Amniotic epithelial cell (primary cell): ENCODE results near the gene CREM.
A peak's percentile ranks its signal among the peaks of the same experiment; 100 is the strongest.
"Not testable (repeated sequence)": the region's sequence is repeated elsewhere in the genome, so short reads cannot be mapped to it uniquely, and the experiment has no call there.

Source experiments
- DNase-seq: peaks from one replicate; pipeline ENCODE4 v3.0.0-alpha.2; 2010; ENCODE audit warnings: low read depth

CREM gene

DNA sequence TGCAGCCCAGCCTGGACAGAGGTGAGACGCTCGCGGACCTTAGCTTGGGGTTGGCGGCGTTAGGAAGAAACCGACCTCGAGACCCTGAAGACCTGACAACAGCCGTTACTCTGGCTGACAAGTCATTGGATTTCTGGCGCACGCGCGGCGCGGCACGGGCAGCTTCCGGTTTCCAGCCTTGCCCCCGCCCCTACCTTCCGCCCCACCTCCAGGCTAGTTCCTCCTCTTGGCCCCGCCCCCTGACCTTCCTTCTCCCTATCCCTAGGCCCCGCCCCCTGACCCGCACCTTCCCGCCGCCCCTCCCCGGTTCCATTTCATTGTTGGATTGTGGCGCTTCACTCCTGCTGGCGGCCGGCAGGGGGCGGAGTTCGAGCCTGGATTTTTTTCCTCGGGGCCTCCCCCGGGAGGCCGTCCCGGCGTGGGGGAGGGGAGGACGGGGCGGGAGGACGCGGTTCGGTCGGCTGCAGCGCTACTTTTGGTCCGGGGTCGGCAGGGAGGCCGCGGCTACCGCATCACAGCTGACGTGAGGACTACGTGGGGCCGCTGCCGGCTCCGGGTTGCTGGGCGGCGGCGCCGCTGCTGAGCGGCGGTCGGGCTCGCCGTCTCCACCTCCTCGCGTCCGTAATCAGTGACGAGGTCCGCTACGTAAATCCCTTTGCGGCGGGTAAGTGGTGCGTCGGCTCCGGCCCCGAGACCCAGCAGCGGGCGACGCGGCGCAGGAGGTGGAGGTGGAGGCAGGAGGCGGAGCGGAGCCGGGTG is at the start of gene CREM:
CREM (plus strand) TSS at position 317 of the 759 bp plus-strand sequence. CDS start 10,990 bp downstream, outside the sequence.
- peak; percentile 95 for DNase-seq

DNA sequence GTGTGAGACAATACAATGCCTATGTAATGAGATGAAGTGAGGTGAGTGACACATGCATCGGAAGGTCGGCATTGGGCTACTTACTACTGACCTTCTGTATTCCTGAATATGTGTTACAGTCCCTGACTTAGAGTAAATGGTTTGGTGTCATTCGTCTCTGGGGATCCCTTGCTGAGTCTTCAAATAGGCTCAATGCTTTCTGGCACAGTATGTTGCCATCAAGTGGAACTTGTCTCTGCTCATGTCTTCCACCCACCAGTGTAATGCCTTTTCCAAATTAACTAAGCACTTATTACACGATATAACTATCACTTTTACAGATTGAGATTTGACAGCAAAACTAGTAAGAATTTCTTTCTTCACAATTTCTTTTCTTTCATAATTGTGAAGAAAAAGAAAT is 47.4 kb upstream of the CREM start:
- DNase-seq = no peak

DNA sequence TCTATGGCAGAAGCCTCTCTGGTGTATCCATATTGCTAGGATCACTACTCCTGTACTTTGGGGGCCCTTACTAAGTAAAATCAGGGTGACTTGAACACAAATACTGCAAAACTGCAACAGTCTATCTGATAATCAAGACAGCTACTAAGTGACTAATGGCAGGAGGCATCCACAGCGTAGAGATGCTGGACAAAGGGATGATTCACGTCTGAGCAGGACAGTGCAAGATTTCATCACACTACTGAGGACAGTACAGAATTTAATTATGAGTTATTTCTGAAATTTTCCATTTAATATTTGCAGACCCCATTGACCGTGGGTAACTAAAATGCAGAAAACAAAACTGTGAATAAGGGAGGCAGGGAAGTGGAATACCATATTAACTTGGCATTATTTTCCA is 46.9 kb upstream of the CREM start:
- peak; percentile 87 for DNase-seq

DNA sequence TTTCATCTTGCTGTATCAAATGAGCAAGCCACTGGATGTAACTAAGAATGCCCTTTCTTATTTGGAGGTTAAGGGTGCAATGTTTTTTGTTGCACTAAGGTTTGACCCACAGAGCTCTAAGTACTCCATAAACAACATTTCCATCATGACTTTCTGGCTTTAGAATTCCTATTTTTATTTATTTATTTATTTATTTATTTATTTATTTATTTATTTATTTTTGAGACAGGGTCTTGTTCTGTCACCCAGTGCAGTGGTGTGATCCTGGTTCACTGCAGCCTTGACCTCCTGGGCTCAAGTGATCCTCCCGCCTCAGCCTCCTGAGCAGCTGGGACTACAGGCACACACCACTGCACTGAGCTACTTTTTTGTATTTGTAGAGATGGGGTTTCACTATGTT is 46.4 kb upstream of the CREM start:
- DNase-seq = not testable (repeated sequence)

DNA sequence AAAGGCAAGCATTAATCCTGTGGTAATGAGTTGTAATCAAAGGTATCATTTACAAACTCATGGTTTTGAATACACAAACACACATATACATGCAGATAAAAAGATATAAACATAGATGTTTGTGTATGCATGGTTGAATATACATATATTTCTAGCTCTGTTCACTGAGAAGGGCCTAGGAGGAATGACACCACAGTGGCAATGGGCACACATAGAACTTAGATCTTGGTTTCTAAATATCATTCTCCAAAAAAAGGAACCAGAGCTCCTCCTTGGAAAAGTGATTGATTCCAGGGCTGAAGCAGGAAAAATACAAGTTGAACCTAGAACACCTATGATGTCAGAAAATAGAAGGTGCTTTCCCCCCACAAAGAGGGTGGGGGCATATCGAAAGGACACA is 43.4 kb upstream of the CREM start:
- DNase-seq = no peak

DNA sequence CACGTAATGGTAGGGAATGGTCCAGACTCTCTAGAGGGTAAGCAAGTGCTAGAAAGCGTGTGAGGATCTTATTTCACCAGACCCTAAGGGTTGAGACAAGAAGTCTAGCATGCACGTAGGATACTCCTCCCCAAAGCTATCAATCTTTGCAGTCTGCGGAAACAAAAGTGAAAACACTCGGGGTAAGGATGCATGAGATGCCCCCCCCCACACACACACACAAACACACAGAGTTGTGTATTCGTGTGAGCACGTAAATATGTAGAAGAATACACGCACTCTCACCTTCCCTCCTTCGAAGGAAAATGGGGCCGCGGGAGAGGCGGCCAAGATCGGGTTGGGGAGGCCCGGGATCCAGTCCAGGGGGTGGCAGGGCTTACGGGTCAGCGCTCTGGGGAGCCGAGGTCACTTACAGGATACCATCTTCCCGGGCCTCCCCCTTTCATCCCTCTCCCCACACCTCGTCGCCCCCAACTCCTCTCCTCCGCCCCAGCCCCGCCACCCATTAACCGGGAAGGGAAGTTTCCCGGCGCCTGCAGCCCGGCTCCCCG is 37.0 kb upstream of the CREM start:
- peak; percentile 55 for DNase-seq

DNA sequence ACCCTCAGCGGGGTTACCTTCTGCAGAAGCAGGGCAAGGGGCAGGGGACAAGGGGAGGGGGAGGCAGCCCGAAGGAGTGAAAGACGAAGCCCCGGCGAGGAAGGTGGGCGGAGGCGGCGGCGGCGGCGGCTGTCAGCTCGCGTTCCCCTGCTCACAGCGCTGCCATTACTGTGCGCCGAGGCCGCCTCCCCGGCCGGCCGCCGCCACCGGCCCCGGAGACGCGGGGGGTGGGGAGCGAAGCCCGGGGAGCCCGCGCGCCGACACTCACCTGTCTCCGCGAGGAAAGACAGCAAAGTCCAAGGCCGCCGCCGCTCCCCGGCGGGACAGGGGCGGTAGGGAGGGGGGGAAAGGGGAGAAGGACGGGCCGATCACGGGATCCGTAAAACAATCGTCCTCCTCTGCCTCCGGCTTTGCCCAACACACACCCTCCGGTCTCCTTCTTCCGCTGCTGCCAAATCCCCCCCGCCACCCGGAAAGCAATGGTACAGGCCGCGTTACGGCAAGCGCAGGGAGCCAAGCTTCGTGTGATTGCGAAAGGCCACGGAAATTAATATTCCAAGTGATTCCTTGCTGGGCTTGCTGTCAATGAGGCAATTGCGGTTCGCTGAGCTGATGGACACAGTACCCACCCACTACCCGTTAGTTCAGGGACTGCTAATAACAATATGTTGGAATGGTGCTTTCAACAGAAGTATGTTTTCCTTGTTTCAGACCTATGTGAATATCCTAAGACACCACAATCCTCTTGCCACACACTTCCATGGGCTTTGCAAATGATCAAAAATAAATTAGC is 36.3 kb upstream of the CREM start, which contains the start of gene CUL2:
CUL2 (minus strand) TSS at position 180 of the 793 bp plus-strand sequence. CDS start 19,024 bp downstream, outside the sequence.
- peak; percentile 96 for DNase-seq

DNA sequence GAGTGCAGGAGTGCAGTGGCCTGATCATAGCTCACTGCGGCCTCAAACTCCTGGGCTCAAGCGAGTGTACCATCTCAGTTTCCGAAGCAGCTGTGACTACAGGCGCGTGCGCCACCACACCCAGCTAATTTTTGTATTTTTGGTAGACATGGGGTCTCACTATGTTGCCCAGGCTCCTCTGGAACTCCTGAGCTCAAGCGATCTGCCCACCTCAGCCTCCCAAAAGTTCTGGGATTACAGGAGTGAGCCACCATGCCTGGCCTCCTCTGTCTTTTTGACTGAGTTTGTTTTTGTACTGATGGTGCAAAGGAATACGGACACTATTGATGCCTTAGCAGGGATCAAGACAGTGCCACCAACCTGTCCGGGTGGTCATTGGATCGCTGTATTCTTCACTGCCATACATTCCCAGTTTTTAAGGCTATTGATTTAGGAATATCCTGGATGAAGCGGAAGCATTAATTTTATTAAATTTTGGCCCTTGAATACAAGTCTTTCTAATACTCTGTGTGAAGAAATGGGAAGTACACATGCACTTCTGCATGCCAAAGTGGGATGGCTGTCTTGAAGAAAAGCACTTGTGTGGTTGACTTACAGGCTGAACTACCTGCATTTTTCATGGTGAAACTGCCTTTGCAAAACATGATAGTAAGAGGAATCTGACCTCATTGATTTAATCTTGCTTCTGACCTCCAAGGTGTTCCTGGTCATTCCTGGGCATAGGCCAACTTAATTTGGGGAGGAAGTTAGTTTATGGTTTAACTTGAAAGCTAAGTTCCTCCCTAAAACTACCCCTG is 34.5 kb upstream of the CREM start:
- DNase-seq = no peak

DNA sequence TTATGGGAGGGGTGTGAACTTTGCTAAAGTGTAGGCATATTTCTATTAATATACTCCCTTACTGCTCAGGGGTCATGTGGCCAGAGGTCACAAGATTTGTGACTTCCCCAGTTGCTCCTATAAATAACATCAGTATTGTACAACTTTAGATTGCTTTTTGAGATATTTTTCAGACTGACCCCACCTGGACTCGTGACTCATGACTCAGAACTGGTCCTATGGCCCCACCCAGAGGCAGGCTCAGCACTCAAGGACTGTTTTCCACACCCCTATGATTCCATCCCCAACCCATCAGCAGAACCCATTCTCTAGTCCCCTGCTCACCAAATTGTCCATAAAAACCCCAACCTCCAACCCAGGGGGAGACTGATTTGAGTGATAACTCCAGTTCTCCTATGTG is 33.8 kb upstream of the CREM start:
- DNase-seq = no peak

DNA sequence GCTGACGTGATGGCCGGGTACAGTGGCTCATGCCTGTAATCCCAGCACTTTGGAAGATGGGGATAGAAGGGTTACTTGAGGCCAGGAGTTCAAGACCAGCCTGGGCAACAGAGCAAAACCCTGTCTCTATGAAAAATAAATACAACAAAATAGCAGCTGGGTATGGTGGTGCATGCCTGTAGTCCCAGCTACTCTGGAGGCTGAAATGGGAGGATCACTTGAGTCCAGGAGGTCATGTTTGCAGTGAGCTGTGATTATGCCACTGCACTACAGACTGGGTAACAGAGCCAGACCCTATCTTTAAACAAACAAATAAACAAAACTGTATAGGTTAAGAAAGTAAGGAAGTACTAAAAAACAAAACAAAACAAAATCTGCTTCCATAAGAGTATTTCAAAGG is 30.3 kb upstream of the CREM start:
- DNase-seq = no peak

DNA sequence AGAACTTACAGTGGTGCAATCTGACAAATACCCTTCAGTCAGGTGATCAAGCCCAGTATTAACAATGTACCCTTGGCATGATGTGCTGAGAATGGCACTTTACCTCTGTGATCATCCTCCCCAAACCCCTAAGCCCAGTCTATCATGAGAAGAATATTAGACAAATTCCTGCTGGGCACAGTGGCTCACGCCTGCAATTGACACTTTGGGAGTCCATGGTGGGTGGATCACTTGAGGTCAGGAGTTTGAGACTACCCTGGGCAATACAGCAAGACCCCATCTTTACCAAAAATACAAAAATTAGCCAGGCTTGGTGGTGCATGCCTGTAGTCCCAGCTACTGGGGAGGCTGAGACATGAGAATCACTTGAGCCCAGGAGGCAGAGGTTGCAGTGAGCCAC is 29.1 kb upstream of the CREM start:
- DNase-seq = no peak

DNA sequence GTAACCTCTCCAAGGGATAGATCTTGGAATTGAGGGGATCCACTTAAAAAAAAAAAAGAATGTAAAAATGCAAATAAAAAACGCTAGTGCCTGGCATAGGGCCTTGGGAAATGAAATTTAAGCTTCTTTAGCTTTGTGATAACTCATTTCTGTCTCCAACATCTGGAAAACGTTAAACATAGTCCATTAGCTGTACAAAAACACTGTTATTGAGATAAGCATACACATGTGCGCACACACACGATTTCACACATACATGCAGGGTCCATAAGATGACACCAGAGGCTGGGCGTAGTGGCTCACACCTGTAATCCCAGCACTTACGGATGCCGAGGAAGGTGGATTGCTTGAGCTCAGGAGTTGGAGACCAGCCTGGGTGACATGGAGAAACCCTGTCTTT is 22.8 kb upstream of the CREM start:
- DNase-seq = no peak

DNA sequence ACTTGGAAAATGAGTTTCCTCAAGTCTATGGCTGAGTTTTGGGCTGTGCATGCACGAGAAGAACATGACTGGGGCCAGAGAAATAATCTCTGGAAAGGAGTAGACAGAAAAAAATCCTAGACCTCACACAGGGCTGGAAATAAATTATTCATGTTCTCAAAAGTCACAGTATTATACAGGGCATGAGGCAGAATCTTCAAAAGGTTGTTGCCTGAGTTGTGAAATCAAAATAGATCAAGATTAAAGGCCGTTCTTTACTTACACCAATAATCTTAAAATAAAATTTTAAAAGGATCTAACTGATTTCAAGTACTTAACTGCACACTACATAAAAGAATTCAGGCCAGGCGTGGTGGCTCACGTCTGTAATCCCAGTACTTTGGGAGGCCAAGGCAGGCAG is 14.1 kb upstream of the CREM start:
- DNase-seq = no peak

DNA sequence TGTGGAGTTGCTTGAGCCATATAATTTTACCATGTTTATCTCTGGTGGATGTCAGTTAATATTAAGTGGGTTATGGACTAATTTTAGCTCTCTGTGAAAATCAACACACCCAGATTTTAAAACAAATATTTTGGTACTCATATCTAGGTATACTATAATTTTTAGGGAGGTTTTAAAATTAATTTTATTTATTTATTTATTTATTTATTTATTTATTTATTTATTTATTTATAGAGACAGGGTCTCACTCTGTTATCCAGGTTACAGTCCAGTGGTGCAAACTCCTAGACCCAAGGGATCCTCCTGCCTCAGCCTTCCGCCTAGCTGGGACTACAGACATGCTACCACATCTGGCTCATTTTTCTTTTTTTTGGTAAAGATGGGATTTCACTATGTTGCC is 7.3 kb upstream of the CREM start:
- no peak for DNase-seq

DNA sequence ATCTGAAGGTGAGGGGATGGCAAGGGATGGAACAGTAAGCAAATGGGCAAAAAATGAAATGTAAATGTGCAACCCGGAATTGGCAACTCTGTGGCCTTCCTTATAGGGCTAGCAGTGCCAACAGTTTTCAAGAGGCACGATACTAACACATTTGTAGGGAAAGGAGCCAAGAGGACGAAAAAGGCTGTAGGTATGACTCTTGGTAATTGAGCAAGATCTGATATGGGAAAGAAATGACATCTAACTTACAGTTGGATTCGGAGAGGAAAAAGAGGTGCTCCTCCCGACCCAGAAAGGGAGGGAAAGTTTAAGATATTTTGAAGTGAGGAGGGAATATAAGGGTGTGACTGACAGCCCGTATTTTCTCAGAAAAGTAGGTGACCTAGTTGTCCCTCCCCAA is 2.1 kb upstream of the CREM start:
- peak; percentile 19 for DNase-seq

DNA sequence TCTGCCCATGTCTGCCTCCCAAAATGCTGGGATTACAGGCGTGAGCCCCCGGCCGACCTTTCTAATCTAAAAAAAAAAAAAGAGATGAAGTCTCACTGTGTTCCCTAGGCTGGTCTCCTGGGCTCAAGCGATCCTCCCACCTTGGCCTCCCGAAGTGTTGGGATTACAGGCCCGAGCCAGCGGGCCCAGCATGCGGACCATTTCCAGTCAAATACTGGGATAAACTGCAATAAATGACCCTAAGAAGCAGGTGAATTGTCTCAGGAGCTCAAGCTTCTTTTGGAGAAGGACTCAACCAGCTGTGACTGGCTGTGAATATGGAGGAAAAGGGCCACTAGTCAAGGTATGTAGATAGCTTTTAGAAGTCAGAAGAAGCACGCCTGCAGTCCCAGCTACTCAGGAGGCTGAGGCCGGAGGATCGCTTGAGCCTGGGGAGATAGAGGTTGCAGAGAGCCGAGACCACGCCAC is 550 bp upstream of the CREM start:
- DNase-seq = no peak

DNA sequence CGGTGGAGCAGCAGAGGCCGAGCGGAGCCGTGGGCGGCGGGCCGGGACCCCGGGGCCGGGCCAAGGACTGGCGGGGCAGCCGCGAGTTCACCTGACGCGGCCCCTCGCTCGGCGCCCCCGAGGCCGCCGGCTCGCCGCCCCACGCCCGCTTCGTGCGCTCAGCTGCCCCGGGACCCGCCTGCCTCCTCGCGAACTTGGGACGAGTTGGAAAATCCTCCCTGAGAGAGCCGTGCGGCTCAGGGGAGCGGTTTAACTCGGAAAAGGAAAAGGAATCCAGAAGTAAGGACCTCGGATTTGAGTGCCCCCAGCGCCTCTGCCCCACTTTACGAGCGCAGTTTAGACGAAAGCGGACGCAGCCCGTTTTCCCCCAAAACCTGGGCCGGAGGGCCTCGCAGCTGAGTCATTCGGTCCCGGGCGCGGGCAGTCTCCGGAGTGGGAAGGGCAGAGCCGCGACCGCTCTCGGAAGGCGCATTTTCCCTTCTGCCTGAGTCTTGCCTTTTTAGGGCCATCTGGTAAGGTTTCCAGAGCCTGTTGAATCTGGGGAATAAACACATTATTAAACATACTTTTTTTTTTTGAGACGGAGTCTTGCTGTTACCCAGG is 744 bp downstream of the CREM start:
- peak; percentile 65 for DNase-seq

DNA sequence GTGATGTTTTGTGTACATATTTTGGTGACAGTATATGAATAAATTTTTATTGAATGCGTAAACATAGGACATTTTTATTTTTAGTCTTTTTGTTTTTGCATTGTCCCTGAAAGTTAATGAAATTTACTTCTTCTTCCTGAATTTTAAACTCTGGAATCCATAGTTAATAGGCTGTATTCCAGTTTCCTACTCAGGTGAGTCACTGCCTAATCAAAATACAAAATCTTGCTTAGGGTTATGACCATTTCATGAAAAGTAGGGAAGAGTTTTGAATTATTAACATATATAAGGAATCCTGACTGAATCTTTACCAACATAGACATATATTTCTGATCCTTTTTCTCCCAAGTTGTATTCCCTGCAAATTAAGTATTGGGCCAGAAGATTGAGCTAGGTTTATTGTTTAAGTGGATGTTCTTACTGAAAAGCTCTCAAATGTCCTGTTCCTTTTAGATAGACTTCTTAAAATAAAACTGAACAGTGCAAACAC is 2.6 kb downstream of the CREM start:
- no peak for DNase-seq

DNA sequence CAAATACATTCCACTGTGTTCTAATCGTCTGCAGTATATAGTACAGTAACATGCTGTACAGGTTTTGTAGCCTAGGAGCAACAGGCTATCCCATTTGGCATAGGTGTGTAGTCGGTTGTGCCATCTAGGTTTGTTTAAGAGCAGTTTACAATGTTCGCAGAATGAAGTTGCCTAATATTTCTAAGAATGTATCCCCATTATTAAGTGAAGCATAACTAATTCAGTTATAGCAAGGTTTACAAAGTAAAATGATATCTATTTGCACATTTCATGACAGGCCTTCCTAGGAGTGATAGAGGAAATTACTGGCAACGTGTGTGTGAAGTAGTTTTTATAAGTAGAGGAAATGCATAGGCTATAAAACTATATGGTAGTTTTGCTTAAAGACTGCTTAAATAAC is 4.0 kb downstream of the CREM start:
- no peak for DNase-seq

DNA sequence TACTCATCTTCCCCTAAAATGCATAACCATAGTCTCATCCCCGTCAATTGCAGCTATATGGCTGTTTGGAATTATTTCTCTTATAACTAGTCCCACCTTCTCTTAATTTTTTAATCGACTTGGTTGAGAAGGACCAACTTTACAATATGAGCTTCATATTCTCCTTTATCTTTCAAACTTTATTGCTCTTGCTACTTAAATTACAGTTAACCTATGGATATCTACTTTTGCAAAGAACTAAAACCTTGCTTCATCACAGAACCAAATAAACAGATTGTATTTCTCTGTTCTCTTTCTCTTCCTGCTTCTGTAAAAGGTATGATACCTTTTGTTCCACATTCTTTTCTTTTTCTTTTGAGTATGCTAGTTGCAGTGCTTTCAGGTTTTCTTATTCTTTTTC is 6.1 kb downstream of the CREM start:
- no peak for DNase-seq

DNA sequence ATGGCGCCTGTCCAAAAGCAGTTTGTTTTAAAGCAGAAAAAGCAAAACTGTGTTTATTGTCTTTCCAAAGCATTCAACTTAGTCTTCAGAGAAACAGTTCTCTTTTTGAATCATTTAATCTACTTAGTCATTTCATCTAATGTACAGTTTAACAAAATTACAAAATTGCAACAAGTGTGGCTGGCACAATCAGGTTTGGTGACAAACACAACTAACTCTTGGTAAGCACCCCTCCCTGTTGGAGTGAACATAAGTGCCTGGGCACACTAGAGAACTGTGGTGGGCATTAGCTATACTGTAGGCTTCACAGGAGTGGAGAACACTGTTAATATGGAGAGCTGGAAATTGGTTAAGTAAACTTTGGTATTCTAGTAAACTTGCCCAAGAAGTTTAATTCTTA is 6.9 kb downstream of the CREM start:
- no peak for DNase-seq

DNA sequence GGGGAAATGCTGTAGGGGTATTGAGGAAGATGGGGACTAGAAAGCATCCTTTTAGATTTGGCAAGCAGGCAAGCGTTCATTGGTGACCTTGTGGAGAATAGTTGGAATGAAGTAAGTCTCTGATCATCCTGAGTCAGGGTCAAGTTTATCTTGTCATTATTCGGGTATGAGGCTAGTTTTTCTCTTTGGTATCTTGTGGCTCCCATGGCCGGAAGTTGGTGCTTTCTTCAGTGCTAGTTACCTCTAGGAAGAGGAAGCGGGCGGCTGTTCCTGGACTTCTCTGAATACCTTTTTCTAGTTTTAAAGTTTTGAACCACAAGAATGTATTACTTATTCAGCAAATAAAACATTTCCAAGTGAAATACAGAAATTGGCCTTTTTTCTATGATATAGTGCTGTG is 9.2 kb downstream of the CREM start:
- DNase-seq = no peak
